Fibroblast of lung (primary cell): ENCODE results near the gene PDGFA.

ENCODE experiments used
- EZH2 ChIP-seq: IDR thresholded peaks from 2 replicates; pipeline ENCODE4 v1.5.1; 2012; ENCODE audit warnings: low read length, control low read depth, mild to moderate bottlenecking; ENCODE audit errors: missing control alignments
- TF ChIP-seq, protein P1 (sequence below), 2 donors: IDR thresholded peaks in 1 of 2; conservative IDR thresholded peaks in 1 of 2; 1 replicate in 1 of 2; 2 replicates in 1 of 2; pipeline ENCODE4 v1.5.1; 2011 to 2012; ENCODE audit warnings: low read length in 2 of 2, control low read depth in 1 of 2, inconsistent platforms in 1 of 2, low read depth in 1 of 2, mild to moderate bottlenecking in 1 of 2

DNA sequence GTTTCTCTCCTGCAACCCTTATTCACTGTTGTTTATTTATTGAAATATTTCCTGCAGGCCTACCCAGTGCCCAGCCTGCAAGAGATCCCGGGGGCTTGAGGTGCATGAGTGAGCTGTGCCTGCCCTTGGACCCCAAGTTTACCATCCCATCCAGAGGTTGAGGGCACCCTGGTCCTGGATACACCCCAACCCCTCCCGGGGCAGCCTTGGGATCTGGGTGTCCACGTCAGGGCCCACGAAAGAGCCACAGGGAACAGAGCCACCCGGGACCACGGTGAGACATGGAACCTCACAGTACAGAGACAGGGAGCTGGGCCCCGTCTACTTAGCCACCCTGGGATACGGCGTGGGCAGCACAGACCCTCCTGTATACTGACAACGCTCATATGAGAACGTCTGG lies 28.8 kb upstream of the PDGFA start:
- TF ChIP-seq, protein P1, sequence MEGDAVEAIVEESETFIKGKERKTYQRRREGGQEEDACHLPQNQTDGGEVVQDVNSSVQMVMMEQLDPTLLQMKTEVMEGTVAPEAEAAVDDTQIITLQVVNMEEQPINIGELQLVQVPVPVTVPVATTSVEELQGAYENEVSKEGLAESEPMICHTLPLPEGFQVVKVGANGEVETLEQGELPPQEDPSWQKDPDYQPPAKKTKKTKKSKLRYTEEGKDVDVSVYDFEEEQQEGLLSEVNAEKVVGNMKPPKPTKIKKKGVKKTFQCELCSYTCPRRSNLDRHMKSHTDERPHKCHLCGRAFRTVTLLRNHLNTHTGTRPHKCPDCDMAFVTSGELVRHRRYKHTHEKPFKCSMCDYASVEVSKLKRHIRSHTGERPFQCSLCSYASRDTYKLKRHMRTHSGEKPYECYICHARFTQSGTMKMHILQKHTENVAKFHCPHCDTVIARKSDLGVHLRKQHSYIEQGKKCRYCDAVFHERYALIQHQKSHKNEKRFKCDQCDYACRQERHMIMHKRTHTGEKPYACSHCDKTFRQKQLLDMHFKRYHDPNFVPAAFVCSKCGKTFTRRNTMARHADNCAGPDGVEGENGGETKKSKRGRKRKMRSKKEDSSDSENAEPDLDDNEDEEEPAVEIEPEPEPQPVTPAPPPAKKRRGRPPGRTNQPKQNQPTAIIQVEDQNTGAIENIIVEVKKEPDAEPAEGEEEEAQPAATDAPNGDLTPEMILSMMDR (conservative IDR thresholded peaks at IDR 0.05 in 1 of 2, IDR thresholded peaks at IDR 0.05 in 1 of 2; ENCODE audit: low read depth in 1 of 2, low read length in 2 of 2), result no peak
- no peak for TF ChIP-seq EZH2
